GM23338 (cell line): ENCODE results near the gene SLC9A9. TPM values are rescaled to one million over a fixed set of nuclear protein-coding genes. Genes with fewer than 3 reads are reported as not detected.

Experiments used
- ATAC-seq: fragments of 200-7000 bp; cut with Tn5 transposase; 3 replicates; pipeline ENCODE4 v1.9.1; 2020
- DNase-seq: peaks from one replicate; pipeline ENCODE4 v3.0.0-alpha.2; 2015; ENCODE audit warnings: low spot score
- H2AFZ ChIP-seq: fragments of 200-600 bp; sonication (generic); 2 replicates; pipeline ENCODE4 v1.8.0; 2016; ENCODE audit warnings: antibody characterized with exemption, mild to moderate bottlenecking, moderate library complexity
- H3F3A ChIP-seq: fragments of 200-600 bp; sonication (generic); replicated peaks from 2 replicates; pipeline ENCODE4 v1.8.0; 2017; ENCODE audit warnings: antibody characterized with exemption, mixed run types, low read depth
- H3K27ac ChIP-seq: fragments of 200-600 bp; sonication (generic); 2 replicates; pipeline ENCODE4 v1.6.1; 2016; ENCODE audit warnings: low read depth
- H3K27me3 ChIP-seq: fragments of 200-600 bp; sonication (generic); 2 replicates; pipeline ENCODE4 v1.8.0; 2016; ENCODE audit warnings: mild to moderate bottlenecking, mixed run types, moderate library complexity; ENCODE audit not compliant: insufficient read depth
- H3K36me3 ChIP-seq: fragments of 200-600 bp; sonication (generic); 2 replicates; pipeline ENCODE4 v1.8.0; 2016; ENCODE audit warnings: mild to moderate bottlenecking; ENCODE audit not compliant: insufficient read depth
- H3K4me1 ChIP-seq: fragments of 200-600 bp; sonication (generic); 2 replicates; pipeline ENCODE4 v1.8.0; 2016; ENCODE audit warnings: mild to moderate bottlenecking, moderate library complexity; ENCODE audit not compliant: insufficient read depth
- H3K4me2 ChIP-seq: fragments of 200-600 bp; sonication (generic); 2 replicates; pipeline ENCODE4 v1.7.1; 2017; ENCODE audit warnings: mixed run types
- H3K4me3 ChIP-seq: fragments of 200-600 bp; sonication (generic); 2 replicates; pipeline ENCODE4 v1.6.1; 2016; ENCODE audit warnings: mixed run types
- H3K79me2 ChIP-seq: fragments of 200-600 bp; sonication (generic); replicated peaks from 2 replicates; pipeline ENCODE4 v1.8.0; 2017; ENCODE audit warnings: mild to moderate bottlenecking; ENCODE audit not compliant: insufficient read depth
- H3K9me2 ChIP-seq: fragments of 200-600 bp; sonication (generic); 2 replicates; pipeline ENCODE4 v1.8.0; 2017; ENCODE audit not compliant: insufficient read depth
- H4K20me1 ChIP-seq: fragments of 200-600 bp; sonication (generic); replicated peaks from 2 replicates; pipeline ENCODE4 v1.8.0; 2017; ENCODE audit warnings: mild to moderate bottlenecking; ENCODE audit not compliant: insufficient read depth
- H3K27ac Mint-ChIP-seq: 2 replicates; pipeline ENCODE4 v1.8.0; 2020; ENCODE audit warnings: inconsistent platforms, mild to moderate bottlenecking, moderate library complexity, mixed read lengths
- H3K27me3 Mint-ChIP-seq: 3 replicates; pipeline ENCODE4 v1.8.0; 2022; ENCODE audit warnings: low read depth, mild to moderate bottlenecking, moderate library complexity, mixed read lengths, inconsistent platforms; ENCODE audit not compliant: insufficient read depth, poor library complexity
- H3K36me3 Mint-ChIP-seq: 3 replicates; pipeline ENCODE4 v1.8.0; 2021; ENCODE audit warnings: low read depth, mild to moderate bottlenecking, inconsistent platforms, moderate library complexity, mixed read lengths
- H3K4me1 Mint-ChIP-seq: 3 replicates; pipeline ENCODE4 v1.8.0; 2020; ENCODE audit warnings: mild to moderate bottlenecking, inconsistent platforms, mixed read lengths
- H3K4me3 Mint-ChIP-seq: 3 replicates; pipeline ENCODE4 v1.8.0; 2021; ENCODE audit warnings: moderate library complexity, mild to moderate bottlenecking, inconsistent platforms, mixed read lengths
- H3K9me3 Mint-ChIP-seq: 3 replicates; pipeline ENCODE4 v1.8.0; 2020; ENCODE audit warnings: moderate library complexity, mild to moderate bottlenecking, inconsistent platforms, mixed read lengths
- CREB1 ChIP-seq: fragments of 250-450 bp; sonication (Bioruptor Pico); IDR thresholded peaks from 2 replicates; pipeline ENCODE4 v1.5.0; 2020; ENCODE audit warnings: low read depth, mild to moderate bottlenecking, moderate library complexity
- EZH2 ChIP-seq: fragments of 200-600 bp; sonication (generic); IDR thresholded peaks from one replicate; pipeline ENCODE4 v1.8.0; 2017; ENCODE audit warnings: antibody characterized with exemption, mild to moderate bottlenecking, low read depth; ENCODE audit not compliant: unreplicated experiment
- EZH2phosphoT487 ChIP-seq: fragments of 200-600 bp; sonication (generic); IDR thresholded peaks from one replicate; pipeline ENCODE4 v1.8.1; 2018; ENCODE audit warnings: antibody characterized with exemption; ENCODE audit not compliant: unreplicated experiment
- JUNB ChIP-seq: IDR thresholded peaks from one replicate; pipeline ENCODE4 v1.6.1; 2016; ENCODE audit warnings: antibody characterized with exemption; ENCODE audit not compliant: unreplicated experiment
- NANOG ChIP-seq: IDR thresholded peaks from 2 replicates; pipeline ENCODE4 v1.6.1; 2016; ENCODE audit warnings: antibody characterized with exemption, borderline replicate concordance
- POLR2AphosphoS5 ChIP-seq: IDR thresholded peaks from 2 replicates; pipeline ENCODE4 v1.6.1; 2016; ENCODE audit warnings: antibody characterized with exemption, low read depth
- STAT1 ChIP-seq: IDR thresholded peaks from one replicate; pipeline ENCODE4 v1.6.1; 2016; ENCODE audit warnings: antibody characterized with exemption; ENCODE audit not compliant: unreplicated experiment
- ZNF114 ChIP-seq: fragments of 250-450 bp; sonication (Bioruptor Pico); IDR thresholded peaks from 2 replicates; pipeline ENCODE4 v1.5.0; 2020; ENCODE audit warnings: mild to moderate bottlenecking, moderate library complexity
- ZNF331 ChIP-seq: fragments of 250-450 bp; sonication (Bioruptor Pico); IDR thresholded peaks from 2 replicates; pipeline ENCODE4 v1.5.0; 2020; ENCODE audit warnings: low read depth, mild to moderate bottlenecking, moderate library complexity
- polyA plus RNA-seq: library from polyadenylated mRNA; unstranded; fragments of >200 nt; fragmentation: Nextera tagmentation; extraction: Ambion mirVana; gene quantifications from 2 replicates; pipeline ENCODE4 v1.2.1, GENCODE V29; 2016
- total RNA-seq: library from RNA; depleted of rRNA; stranded (reverse); fragments of >200 nt; shearing (Covaris generic); gene quantifications from 2 replicates; pipeline ENCODE4 v1.2.3, GENCODE V29; 2014
- TF ChIP-seq, protein P1 (sequence below): fragments of 250-450 bp; sonication (Bioruptor Pico); IDR thresholded peaks from 2 replicates; pipeline ENCODE4 v1.5.0; 2020; ENCODE audit warnings: mild to moderate bottlenecking, moderate library complexity
- TF ChIP-seq, protein P2 (sequence below): IDR thresholded peaks from one replicate; pipeline ENCODE4 v1.6.1; 2018; ENCODE audit warnings: antibody characterized with exemption; ENCODE audit not compliant: unreplicated experiment
- TF ChIP-seq, protein P3 (sequence below), 2 experiments: fragments of 200-600 bp in 1 of 2; sonication (generic) in 1 of 2; conservative IDR thresholded peaks; 2 replicates each; pipeline versions ENCODE4 v1.5.1 to v1.6.1; 2016 to 2017; ENCODE audit warnings: antibody characterized with exemption in 2 of 2, low read depth in 2 of 2, mild to moderate bottlenecking in 2 of 2, moderate library complexity in 1 of 2
- TF ChIP-seq, protein P4 (sequence below): IDR thresholded peaks from 2 replicates; pipeline ENCODE4 v1.6.1; 2016; ENCODE audit warnings: antibody characterized with exemption

SLC9A9 gene
- total and polyA plus RNA-seq, 2 experiments from 2014 or later: 1.3 to 1.6 TPM

DNA sequence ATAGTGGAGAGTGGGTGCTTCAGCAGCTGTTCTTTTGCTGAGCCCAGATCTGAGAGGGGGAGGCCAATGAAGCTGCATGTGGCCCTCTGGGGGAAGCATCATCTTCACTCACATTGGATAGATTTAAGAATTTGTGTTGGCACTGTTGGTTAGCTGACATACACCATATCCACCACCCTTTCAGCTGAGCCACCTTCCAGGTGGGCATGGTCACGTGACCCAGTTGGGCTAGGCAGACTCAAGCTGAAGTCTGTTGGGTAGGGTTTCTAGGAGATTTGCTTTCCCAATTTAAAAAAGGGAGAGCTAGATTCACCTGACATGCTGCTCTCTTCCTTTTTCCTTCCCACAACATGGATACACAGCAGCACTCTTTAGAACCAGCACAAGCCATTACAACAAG is 417.7 kb downstream of the SLC9A9 start:
- Histone ChIP-seq H3K27me3 (no peaks in the 10 kb centered on the region), H3K4me1 (peaks cover 11% of the 10 kb centered on the region), H3K79me2 (no peaks in the 10 kb centered on the region), H3K4me3 (no peak overlapping the region), H3K27ac (no peak overlapping the region), H3K36me3 (no peaks in the 10 kb centered on the region), H4K20me1 (no peaks in the 10 kb centered on the region), H3K9me2 (no peaks in the 10 kb centered on the region), H2AFZ (no peak overlapping the region), H3K4me2 (no peak overlapping the region), H3F3A (no peaks in the 10 kb centered on the region)
- no peak overlapping the region for H3K4me3 Mint-ChIP-seq
- TF ChIP-seq POLR2AphosphoS5 (no peak), CREB1 (no peak), ZNF331 (CRISPR knock-in tag) (no peak), ZNF114 (no peak), EZH2 (no peak), NANOG (no peak), STAT1 (no peak), JUNB (no peak), EZH2phosphoT487 (no peak)
- TF ChIP-seq, protein P1, sequence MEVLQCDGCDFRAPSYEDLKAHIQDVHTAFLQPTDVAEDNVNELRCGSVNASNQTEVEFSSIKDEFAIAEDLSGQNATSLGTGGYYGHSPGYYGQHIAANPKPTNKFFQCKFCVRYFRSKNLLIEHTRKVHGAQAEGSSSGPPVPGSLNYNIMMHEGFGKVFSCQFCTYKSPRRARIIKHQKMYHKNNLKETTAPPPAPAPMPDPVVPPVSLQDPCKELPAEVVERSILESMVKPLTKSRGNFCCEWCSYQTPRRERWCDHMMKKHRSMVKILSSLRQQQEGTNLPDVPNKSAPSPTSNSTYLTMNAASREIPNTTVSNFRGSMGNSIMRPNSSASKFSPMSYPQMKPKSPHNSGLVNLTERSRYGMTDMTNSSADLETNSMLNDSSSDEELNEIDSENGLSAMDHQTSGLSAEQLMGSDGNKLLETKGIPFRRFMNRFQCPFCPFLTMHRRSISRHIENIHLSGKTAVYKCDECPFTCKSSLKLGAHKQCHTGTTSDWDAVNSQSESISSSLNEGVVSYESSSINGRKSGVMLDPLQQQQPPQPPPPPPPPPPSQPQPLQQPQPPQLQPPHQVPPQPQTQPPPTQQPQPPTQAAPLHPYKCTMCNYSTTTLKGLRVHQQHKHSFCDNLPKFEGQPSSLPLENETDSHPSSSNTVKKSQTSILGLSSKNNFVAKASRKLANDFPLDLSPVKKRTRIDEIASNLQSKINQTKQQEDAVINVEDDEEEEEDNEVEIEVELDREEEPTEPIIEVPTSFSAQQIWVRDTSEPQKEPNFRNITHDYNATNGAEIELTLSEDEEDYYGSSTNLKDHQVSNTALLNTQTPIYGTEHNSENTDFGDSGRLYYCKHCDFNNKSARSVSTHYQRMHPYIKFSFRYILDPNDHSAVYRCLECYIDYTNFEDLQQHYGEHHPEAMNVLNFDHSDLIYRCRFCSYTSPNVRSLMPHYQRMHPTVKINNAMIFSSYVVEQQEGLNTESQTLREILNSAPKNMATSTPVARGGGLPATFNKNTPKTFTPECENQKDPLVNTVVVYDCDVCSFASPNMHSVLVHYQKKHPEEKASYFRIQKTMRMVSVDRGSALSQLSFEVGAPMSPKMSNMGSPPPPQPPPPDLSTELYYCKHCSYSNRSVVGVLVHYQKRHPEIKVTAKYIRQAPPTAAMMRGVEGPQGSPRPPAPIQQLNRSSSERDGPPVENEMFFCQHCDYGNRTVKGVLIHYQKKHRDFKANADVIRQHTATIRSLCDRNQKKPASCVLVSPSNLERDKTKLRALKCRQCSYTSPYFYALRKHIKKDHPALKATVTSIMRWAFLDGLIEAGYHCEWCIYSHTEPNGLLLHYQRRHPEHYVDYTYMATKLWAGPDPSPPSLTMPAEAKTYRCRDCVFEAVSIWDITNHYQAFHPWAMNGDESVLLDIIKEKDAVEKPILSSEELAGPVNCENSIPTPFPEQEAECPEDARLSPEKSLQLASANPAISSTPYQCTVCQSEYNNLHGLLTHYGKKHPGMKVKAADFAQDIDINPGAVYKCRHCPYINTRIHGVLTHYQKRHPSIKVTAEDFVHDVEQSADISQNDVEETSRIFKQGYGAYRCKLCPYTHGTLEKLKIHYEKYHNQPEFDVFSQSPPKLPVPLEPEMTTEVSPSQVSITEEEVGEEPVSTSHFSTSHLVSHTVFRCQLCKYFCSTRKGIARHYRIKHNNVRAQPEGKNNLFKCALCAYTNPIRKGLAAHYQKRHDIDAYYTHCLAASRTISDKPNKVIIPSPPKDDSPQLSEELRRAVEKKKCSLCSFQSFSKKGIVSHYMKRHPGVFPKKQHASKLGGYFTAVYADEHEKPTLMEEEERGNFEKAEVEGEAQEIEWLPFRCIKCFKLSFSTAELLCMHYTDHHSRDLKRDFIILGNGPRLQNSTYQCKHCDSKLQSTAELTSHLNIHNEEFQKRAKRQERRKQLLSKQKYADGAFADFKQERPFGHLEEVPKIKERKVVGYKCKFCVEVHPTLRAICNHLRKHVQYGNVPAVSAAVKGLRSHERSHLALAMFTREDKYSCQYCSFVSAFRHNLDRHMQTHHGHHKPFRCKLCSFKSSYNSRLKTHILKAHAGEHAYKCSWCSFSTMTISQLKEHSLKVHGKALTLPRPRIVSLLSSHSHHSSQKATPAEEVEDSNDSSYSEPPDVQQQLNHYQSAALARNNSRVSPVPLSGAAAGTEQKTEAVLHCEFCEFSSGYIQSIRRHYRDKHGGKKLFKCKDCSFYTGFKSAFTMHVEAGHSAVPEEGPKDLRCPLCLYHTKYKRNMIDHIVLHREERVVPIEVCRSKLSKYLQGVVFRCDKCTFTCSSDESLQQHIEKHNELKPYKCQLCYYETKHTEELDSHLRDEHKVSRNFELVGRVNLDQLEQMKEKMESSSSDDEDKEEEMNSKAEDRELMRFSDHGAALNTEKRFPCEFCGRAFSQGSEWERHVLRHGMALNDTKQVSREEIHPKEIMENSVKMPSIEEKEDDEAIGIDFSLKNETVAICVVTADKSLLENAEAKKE (CRISPR knock-in tag): no peak
- TF ChIP-seq, protein P2, sequence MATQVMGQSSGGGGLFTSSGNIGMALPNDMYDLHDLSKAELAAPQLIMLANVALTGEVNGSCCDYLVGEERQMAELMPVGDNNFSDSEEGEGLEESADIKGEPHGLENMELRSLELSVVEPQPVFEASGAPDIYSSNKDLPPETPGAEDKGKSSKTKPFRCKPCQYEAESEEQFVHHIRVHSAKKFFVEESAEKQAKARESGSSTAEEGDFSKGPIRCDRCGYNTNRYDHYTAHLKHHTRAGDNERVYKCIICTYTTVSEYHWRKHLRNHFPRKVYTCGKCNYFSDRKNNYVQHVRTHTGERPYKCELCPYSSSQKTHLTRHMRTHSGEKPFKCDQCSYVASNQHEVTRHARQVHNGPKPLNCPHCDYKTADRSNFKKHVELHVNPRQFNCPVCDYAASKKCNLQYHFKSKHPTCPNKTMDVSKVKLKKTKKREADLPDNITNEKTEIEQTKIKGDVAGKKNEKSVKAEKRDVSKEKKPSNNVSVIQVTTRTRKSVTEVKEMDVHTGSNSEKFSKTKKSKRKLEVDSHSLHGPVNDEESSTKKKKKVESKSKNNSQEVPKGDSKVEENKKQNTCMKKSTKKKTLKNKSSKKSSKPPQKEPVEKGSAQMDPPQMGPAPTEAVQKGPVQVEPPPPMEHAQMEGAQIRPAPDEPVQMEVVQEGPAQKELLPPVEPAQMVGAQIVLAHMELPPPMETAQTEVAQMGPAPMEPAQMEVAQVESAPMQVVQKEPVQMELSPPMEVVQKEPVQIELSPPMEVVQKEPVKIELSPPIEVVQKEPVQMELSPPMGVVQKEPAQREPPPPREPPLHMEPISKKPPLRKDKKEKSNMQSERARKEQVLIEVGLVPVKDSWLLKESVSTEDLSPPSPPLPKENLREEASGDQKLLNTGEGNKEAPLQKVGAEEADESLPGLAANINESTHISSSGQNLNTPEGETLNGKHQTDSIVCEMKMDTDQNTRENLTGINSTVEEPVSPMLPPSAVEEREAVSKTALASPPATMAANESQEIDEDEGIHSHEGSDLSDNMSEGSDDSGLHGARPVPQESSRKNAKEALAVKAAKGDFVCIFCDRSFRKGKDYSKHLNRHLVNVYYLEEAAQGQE: no peak
- TF ChIP-seq, protein P3, sequence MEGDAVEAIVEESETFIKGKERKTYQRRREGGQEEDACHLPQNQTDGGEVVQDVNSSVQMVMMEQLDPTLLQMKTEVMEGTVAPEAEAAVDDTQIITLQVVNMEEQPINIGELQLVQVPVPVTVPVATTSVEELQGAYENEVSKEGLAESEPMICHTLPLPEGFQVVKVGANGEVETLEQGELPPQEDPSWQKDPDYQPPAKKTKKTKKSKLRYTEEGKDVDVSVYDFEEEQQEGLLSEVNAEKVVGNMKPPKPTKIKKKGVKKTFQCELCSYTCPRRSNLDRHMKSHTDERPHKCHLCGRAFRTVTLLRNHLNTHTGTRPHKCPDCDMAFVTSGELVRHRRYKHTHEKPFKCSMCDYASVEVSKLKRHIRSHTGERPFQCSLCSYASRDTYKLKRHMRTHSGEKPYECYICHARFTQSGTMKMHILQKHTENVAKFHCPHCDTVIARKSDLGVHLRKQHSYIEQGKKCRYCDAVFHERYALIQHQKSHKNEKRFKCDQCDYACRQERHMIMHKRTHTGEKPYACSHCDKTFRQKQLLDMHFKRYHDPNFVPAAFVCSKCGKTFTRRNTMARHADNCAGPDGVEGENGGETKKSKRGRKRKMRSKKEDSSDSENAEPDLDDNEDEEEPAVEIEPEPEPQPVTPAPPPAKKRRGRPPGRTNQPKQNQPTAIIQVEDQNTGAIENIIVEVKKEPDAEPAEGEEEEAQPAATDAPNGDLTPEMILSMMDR (conservative IDR thresholded peaks at IDR 0.05; ENCODE audit: low read depth in 2 of 2): no peak
- TF ChIP-seq, protein P4, sequence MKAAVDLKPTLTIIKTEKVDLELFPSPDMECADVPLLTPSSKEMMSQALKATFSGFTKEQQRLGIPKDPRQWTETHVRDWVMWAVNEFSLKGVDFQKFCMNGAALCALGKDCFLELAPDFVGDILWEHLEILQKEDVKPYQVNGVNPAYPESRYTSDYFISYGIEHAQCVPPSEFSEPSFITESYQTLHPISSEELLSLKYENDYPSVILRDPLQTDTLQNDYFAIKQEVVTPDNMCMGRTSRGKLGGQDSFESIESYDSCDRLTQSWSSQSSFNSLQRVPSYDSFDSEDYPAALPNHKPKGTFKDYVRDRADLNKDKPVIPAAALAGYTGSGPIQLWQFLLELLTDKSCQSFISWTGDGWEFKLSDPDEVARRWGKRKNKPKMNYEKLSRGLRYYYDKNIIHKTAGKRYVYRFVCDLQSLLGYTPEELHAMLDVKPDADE: no peak
- no peaks in the 10 kb centered on the region for H3K9me3 Mint-ChIP-seq
- H3K4me1 Mint-ChIP-seq: peaks cover 26% of the 10 kb centered on the region
- H3K27ac Mint-ChIP-seq: no peak overlapping the region
- ATAC-seq (no peak), DNase-seq (no peak)
- no peaks in the 10 kb centered on the region for H3K36me3 Mint-ChIP-seq
- peaks cover 4% of the 10 kb centered on the region for H3K27me3 Mint-ChIP-seq
